Activated B cell treated with CpG ODN at 0.5 μM for 24 hours (primary cell): Measurements from ENCODE around the gene ROCK2. TPM values are rescaled to one million over a fixed set of nuclear protein-coding genes. Genes with fewer than 3 reads are reported as not detected.

ENCODE experiments used
- ATAC-seq: fragments of 200-7000 bp; cut with Tn5 transposase; one replicate; pipeline ENCODE4 v1.10.0; 2021; ENCODE audit warnings: low read depth, mild to moderate bottlenecking, moderate library complexity
- CTCF ChIA-PET: fragments of 350-600 bp; sonication (Branson Sonifier 250); formaldehyde crosslinking; loops from one replicate; lab custom pipeline; 2021; ENCODE audit warnings: antibody characterized with exemption; lab: Charles Lee
- POLR2A ChIA-PET: fragments of 350-600 bp; sonication (Branson Sonifier 250); formaldehyde crosslinking; loops from one replicate; lab custom pipeline; 2021; ENCODE audit warnings: antibody characterized with exemption; lab: Charles Lee
- DNase-seq: peaks from one replicate; pipeline ENCODE4 v3.0.0; 2022
- H3K27ac Mint-ChIP-seq: one replicate; pipeline ENCODE4 v1.8.0; 2020; ENCODE audit warnings: mixed read lengths
- H3K27me3 Mint-ChIP-seq: one replicate; pipeline ENCODE4 v1.8.0; 2021; ENCODE audit warnings: mixed read lengths
- H3K36me3 Mint-ChIP-seq: one replicate; pipeline ENCODE4 v1.8.0; 2021; ENCODE audit warnings: low read depth, mixed read lengths
- H3K4me1 Mint-ChIP-seq: one replicate; pipeline ENCODE4 v1.8.0; 2021; ENCODE audit warnings: mixed read lengths
- H3K4me3 Mint-ChIP-seq: one replicate; pipeline ENCODE4 v1.8.0; 2020; ENCODE audit warnings: mild to moderate bottlenecking, mixed read lengths
- H3K9me3 Mint-ChIP-seq: one replicate; pipeline ENCODE4 v1.8.0; 2020; ENCODE audit warnings: mixed read lengths
- intact Hi-C: fragments of 100-400 bp; cut with micrococcal nuclease; formaldehyde crosslinking; loops from one replicate; pipeline ENCODE4 v1.15.1; 2024
- total RNA-seq: library from RNA; stranded (reverse); gene quantifications from 2 replicates; pipeline ENCODE4 v1.2.3, GENCODE V29; 2022
- TF ChIP-seq, protein P1 (sequence below): fragments of 200-600 bp; IDR thresholded peaks from one replicate; pipeline ENCODE4 v1.8.0; 2022; ENCODE audit warnings: antibody characterized with exemption, mild to moderate bottlenecking

Gene ROCK2
- total RNA-seq, 1 donor from 2014 or later: 18.8 TPM

DNA sequence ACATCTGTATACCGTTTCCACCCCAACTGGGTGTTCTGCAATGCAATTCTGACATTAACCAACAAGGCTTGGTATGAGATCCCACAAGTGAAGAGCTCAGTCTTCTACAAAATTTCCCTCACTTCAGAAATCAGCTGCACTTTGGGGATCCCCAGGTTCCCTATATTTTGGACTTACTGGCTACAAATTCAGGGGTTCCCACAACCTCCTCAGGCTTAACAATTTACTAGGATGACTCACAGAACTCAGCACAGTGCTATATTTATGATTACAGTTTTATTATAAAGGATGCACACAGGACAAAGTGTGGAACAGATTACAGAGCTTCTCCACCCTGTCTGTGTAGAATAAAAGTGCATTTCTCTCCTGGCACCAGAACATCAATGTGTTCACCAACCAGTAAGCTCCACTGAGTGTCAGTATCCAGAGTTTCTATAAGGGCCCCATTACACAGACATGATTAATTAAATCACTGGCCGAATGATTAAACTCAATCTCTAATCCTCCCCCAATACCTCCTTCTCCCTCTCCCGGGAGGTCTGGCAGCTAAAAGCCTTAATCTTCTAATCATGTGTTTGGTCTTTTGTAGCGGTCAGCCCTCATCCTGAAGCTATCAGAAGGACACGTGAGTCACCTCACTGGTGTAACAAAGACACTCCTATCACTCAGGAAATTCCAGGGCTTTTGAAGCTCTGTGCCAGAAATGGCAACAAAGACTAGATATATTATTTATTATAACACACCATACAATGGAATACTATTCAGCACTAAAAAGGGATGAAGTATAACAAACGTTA lies 104.6 kb downstream of the ROCK2 start:
- intact Hi-C loops: loop anchor here (10.0 kb wide), 1 partner anchor 405 kb away; no protein-coding TSS in a partner anchor
- ATAC-seq (no peak), DNase-seq (no peak)
- peaks cover 7% of the 10 kb centered on the region for H3K4me1 Mint-ChIP-seq
- ChIA-PET POLR2A (no interaction called here), CTCF (no interaction called here)
- TF ChIP-seq, protein P1, sequence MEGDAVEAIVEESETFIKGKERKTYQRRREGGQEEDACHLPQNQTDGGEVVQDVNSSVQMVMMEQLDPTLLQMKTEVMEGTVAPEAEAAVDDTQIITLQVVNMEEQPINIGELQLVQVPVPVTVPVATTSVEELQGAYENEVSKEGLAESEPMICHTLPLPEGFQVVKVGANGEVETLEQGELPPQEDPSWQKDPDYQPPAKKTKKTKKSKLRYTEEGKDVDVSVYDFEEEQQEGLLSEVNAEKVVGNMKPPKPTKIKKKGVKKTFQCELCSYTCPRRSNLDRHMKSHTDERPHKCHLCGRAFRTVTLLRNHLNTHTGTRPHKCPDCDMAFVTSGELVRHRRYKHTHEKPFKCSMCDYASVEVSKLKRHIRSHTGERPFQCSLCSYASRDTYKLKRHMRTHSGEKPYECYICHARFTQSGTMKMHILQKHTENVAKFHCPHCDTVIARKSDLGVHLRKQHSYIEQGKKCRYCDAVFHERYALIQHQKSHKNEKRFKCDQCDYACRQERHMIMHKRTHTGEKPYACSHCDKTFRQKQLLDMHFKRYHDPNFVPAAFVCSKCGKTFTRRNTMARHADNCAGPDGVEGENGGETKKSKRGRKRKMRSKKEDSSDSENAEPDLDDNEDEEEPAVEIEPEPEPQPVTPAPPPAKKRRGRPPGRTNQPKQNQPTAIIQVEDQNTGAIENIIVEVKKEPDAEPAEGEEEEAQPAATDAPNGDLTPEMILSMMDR: no peak
- no peaks in the 10 kb centered on the region for H3K9me3 Mint-ChIP-seq
- H3K4me3 Mint-ChIP-seq: no peak overlapping the region
- no peak overlapping the region for H3K27ac Mint-ChIP-seq
- peaks cover 19% of the 10 kb centered on the region for H3K36me3 Mint-ChIP-seq
- no peaks in the 10 kb centered on the region for H3K27me3 Mint-ChIP-seq

DNA sequence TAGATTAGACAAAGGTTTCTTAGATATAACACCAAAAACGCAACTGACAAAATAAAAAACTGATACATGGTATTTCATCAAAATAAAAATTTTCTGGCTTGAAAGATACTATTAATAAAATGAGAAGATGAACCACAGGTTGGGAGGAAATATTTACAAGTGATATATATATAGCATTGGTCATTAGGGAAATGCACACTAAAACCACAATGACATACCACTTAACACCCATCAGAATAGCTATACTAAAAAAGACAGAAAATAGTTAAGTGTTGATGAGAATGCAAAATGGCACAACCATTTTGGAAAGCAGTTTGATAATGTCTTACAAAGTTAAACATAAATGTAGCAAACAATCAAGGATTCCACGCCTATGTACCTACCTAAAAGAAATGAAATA lies 105.3 kb downstream of the ROCK2 start:
- DNase-seq: no peak
- intact Hi-C loops: loop anchor here (10.0 kb wide), 1 partner anchor 404 kb away; no protein-coding TSS in a partner anchor
- peaks cover 19% of the 10 kb centered on the region for H3K36me3 Mint-ChIP-seq
- TF ChIP-seq, protein P1: no peak
- H3K9me3 Mint-ChIP-seq: no peaks in the 10 kb centered on the region
- H3K4me1 Mint-ChIP-seq: peaks cover 7% of the 10 kb centered on the region
- no peak overlapping the region for H3K4me3 Mint-ChIP-seq
- POLR2A ChIA-PET: no interaction called here
- CTCF ChIA-PET: no interaction called here
- H3K27me3 Mint-ChIP-seq: no peaks in the 10 kb centered on the region
- no peak overlapping the region for H3K27ac Mint-ChIP-seq
- ATAC-seq: no peak

DNA sequence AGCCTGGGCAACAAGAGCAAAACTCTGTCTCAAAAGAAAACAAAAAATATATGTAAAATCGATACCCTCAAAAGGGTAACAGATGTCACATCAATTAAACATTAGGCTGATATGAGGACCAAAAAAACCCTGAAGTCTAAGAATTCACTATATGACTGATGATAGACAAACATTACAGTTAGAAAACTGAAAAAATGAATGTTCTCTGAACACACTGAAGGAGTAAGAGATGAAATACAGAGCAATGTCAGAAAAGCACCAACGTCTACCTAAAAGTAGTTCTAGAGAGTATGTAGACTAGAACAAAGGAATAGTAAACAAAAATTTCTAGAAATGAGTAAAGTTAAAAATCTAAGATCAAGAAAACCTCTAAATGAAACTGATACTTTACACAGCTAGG lies 107.3 kb downstream of the ROCK2 start:
- intact Hi-C loops: loop anchor here (10.0 kb wide), 1 partner anchor 402 kb away; no protein-coding TSS in a partner anchor
- peaks cover 7% of the 10 kb centered on the region for H3K4me1 Mint-ChIP-seq
- no peaks in the 10 kb centered on the region for H3K27me3 Mint-ChIP-seq
- ChIA-PET CTCF (no interaction called here), POLR2A (no interaction called here)
- TF ChIP-seq, protein P1: no peak
- H3K4me3 Mint-ChIP-seq: no peak overlapping the region
- H3K9me3 Mint-ChIP-seq: no peaks in the 10 kb centered on the region
- DNase-seq (no peak), ATAC-seq (no peak)
- no peak overlapping the region for H3K27ac Mint-ChIP-seq
- H3K36me3 Mint-ChIP-seq: peaks cover 10% of the 10 kb centered on the region

DNA sequence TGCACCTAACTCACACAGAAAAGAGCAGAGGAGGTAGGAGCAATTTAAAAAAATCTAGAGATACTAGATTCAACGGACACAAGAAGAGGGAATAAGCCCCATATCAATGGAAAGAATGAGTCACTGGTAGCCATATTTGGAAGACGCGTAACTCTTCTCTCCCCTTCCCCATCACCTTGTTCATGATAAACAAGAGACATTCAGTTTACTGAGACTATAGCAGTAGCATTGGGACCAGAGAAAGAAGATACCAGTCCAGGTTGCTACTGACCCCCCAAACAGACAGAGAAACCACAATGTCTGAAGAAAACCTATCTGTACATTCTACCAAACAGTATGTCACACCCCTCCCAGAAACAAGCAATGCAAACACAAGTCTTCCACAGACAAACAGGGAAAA lies 108.1 kb downstream of the ROCK2 start:
- Mint-ChIP-seq H3K4me1 (peaks cover 7% of the 10 kb centered on the region), H3K27me3 (no peaks in the 10 kb centered on the region), H3K27ac (no peak overlapping the region), H3K9me3 (no peaks in the 10 kb centered on the region), H3K36me3 (peaks cover 8% of the 10 kb centered on the region), H3K4me3 (no peak overlapping the region)
- CTCF ChIA-PET: interaction anchor here (3.6 kb wide), 1 partner anchor 175 kb away, joined by 16 read pairs; no protein-coding TSS in a partner anchor
- POLR2A ChIA-PET: no interaction called here
- ATAC-seq (no peak), DNase-seq (no peak)
- TF ChIP-seq, protein P1: no peak
- intact Hi-C loops: loop anchor here (10.0 kb wide), 1 partner anchor 402 kb away; no protein-coding TSS in a partner anchor

DNA sequence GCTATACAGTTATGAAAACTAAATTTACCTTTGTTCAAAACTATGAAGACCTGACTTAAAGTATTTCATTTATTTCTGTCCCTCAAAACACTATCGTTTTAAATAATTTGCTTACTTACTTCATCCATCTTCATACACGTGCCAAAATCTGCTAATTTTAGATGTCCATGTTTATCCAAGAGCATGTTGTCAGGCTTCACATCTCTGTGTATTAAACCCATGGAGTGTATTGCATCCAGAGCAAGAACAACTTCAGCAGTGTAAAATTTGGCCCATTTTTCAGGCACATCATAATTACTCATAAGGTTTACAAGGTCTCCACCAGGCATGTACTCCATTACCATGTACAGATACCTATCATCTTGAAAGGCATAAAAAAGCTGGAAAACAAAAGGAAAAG lies 108.9 kb downstream of the ROCK2 start:
- Mint-ChIP-seq H3K27ac (no peak overlapping the region), H3K9me3 (no peaks in the 10 kb centered on the region), H3K4me1 (peaks cover 7% of the 10 kb centered on the region), H3K4me3 (no peak overlapping the region), H3K27me3 (no peaks in the 10 kb centered on the region), H3K36me3 (peaks cover 8% of the 10 kb centered on the region)
- DNase-seq (no peak), ATAC-seq (no peak)
- intact Hi-C loops: loop anchor here (10.0 kb wide), 1 partner anchor 401 kb away; no protein-coding TSS in a partner anchor
- CTCF ChIA-PET: interaction anchor here (1.4 to 3.6 kb wide), 3 partner anchors 103 to 178 kb away, joined by 4 to 16 read pairs (median 7); a partner anchor contains a TSS
- POLR2A ChIA-PET: no interaction called here
- TF ChIP-seq, protein P1: no peak
